GM12801 (cell line): Measurements from ENCODE around the gene PPP1R7.

ENCODE experiments used
- CTCF ChIP-seq: IDR thresholded peaks from one replicate; pipeline ENCODE4 v1.5.1; 2011; ENCODE audit warnings: control low read depth; ENCODE audit not compliant: insufficient read length; ENCODE audit errors: extremely low read depth

PPP1R7 gene

GRCh38 chr2:241153616-241154015, 3.3 kb downstream of the PPP1R7 start:
- TF ChIP-seq CTCF, result no peak

- TF ChIP-seq CTCF, result no peak
Observed at GRCh38 chr2:241154915-241155314, 4.6 kb downstream of the PPP1R7 start.

- no peak for TF ChIP-seq CTCF
Observed at GRCh38 chr2:241155936-241156335, 5.7 kb downstream of the PPP1R7 start.

GRCh38 chr2:241156971-241157441, 6.7 kb downstream of the PPP1R7 start:
- no peak for TF ChIP-seq CTCF

- no peak for TF ChIP-seq CTCF
Observed at GRCh38 chr2:241157841-241158545, 7.7 kb downstream of the PPP1R7 start.

- TF ChIP-seq CTCF, result no peak
Observed at GRCh38 chr2:241158546-241158900, 8.3 kb downstream of the PPP1R7 start.

GRCh38 chr2:241159116-241159515, 8.8 kb downstream of the PPP1R7 start:
- TF ChIP-seq CTCF, result no peak

- TF ChIP-seq CTCF, result no peak
Observed at GRCh38 chr2:241160318-241160717, 10.1 kb downstream of the PPP1R7 start.
